Upper lobe of left lung (tissue), 6 donors: ENCODE results near the gene MYO16. TPM values are rescaled to one million over a fixed set of nuclear protein-coding genes. Genes with fewer than 3 reads are reported as not detected.

Source experiments
- ATAC-seq, 2 donors: fragments of 200-7000 bp; cut with Tn5 transposase; one replicate each; pipeline ENCODE4 v1.9.1; 2022; ENCODE audit warnings: mild to moderate bottlenecking in 2 of 2, moderate library complexity in 2 of 2; ENCODE audit not compliant: low FRiP score in 2 of 2
- DNase-seq, 2 donors: peaks; one replicate each; pipeline ENCODE4 v3.0.0-alpha.2; 2019 to 2020
- H3K27ac ChIP-seq, 4 donors: fragments of 200-600 bp; sonication (generic); one replicate each; pipeline ENCODE4 v1.5.1; 2016 to 2019
- H3K27me3 ChIP-seq, 4 donors: fragments of 200-600 bp; sonication (generic); one replicate each; pipeline ENCODE4 v1.5.1; 2017 to 2019
- H3K36me3 ChIP-seq, 4 donors: fragments of 200-600 bp; sonication (generic); one replicate each; pipeline ENCODE4 v1.5.1; 2016 to 2019
- H3K4me1 ChIP-seq, 4 donors: fragments of 200-600 bp; sonication (generic); one replicate each; pipeline ENCODE4 v1.5.1; 2018 to 2019
- H3K4me3 ChIP-seq, 4 donors: fragments of 200-600 bp; sonication (generic); one replicate each; pipeline ENCODE4 v1.5.1; 2017 to 2019; ENCODE audit warnings: mild to moderate bottlenecking in 2 of 4, moderate library complexity in 1 of 4
- H3K9me3 ChIP-seq, 4 donors: fragments of 200-600 bp; sonication (generic); one replicate each; pipeline ENCODE4 v1.5.1; 2018 to 2019
- CTCF ChIP-seq, 6 experiments: fragments of 450-650 bp in 4 of 6; fragments of 200-600 bp in 2 of 6; sonication (generic) in 2 of 6; IDR thresholded peaks; one replicate each; pipeline ENCODE4 v1.5.1; 2016 to 2019; ENCODE audit warnings: antibody characterized with exemption in 6 of 6
- EP300 ChIP-seq, 4 donors: sonication (generic); formaldehyde crosslinking; IDR thresholded peaks; one replicate each; pipeline ENCODE4 v1.5.1; 2017; ENCODE audit warnings: antibody characterized with exemption in 4 of 4, control low read depth in 2 of 4
- POLR2A ChIP-seq, 4 donors: fragments of 450-650 bp; IDR thresholded peaks; one replicate each; pipeline ENCODE4 v1.5.1; 2016 to 2017; ENCODE audit warnings: antibody characterized with exemption in 4 of 4, mild to moderate bottlenecking in 2 of 4
- POLR2AphosphoS5 ChIP-seq, 2 donors: sonication (generic); formaldehyde crosslinking; IDR thresholded peaks; one replicate each; pipeline ENCODE4 v1.5.1; 2017; ENCODE audit warnings: antibody characterized with exemption in 2 of 2
- WGBS, 2 donors: methylation state at CpG; one replicate each; pipeline ENCODE4 v1.1.5; 2017 to 2018; 5-methylcytosine and 5-hydroxymethylcytosine counted together
- total RNA-seq, 6 donors: library from RNA; depleted of rRNA in 4 of 6; stranded (reverse); fragments of >200 nt in 4 of 6; gene quantifications; one replicate each; pipeline versions ENCODE4 v1.1.0 to v1.2.1, GENCODE V29; 2016 to 2021
- donor health status: DM: no; HTN: no; CAD: no; lungs with moderate emphysema.
- donor health status: DM: no; HTN: yes; CAD: no; lungs with severe emphysema.

Gene MYO16
- total RNA-seq, 6 donors from 2014 or later = under 0.01 to 0.55 (median 0.20) TPM; not detected in 1

- Histone ChIP-seq H3K27ac (no peak overlapping the region), H3K4me3 (no peak overlapping the region), H3K4me1 (no peaks in the 10 kb centered on the region), H3K27me3 (no peaks in the 10 kb centered on the region), H3K9me3 (no peaks in the 10 kb centered on the region), H3K36me3 (no peaks in the 10 kb centered on the region)
- no peak for DNase-seq
- TF ChIP-seq POLR2AphosphoS5 (IDR thresholded peaks at IDR 0.05) = no peak
- no peak for TF ChIP-seq POLR2A (IDR thresholded peaks at IDR 0.05)
- TF ChIP-seq EP300 (IDR thresholded peaks at IDR 0.05) = no peak
- no peak for TF ChIP-seq CTCF (IDR thresholded peaks at IDR 0.05)
- WGBS, 2 donors = 88% methylated on average over 3 of the region's 3 CpGs
- ATAC-seq = no peak
Measured at GRCh38 chr13:108615241-108615640, 14.2 kb upstream of the MYO16 start.

- no peak for TF ChIP-seq CTCF (IDR thresholded peaks at IDR 0.05)
- TF ChIP-seq POLR2AphosphoS5 (IDR thresholded peaks at IDR 0.05) = no peak
- no peak for TF ChIP-seq POLR2A (IDR thresholded peaks at IDR 0.05)
- TF ChIP-seq EP300 (IDR thresholded peaks at IDR 0.05) = no peak
- H3K4me1 ChIP-seq = no peaks in the 10 kb centered on the region
- no peaks in the 10 kb centered on the region for H3K9me3 ChIP-seq
- ATAC-seq = no peak
- no peak for DNase-seq
- no peak overlapping the region for H3K4me3 ChIP-seq
- WGBS, 2 donors = 78 to 94% methylated on average over 1 of the region's 1 CpG
- H3K36me3 ChIP-seq = no peaks in the 10 kb centered on the region
- no peaks in the 10 kb centered on the region for H3K27me3 ChIP-seq
- H3K27ac ChIP-seq = no peak overlapping the region
Measured at GRCh38 chr13:108618233-108618632, 11.2 kb upstream of the MYO16 start.

- Histone ChIP-seq H3K9me3 (no peaks in the 10 kb centered on the region), H3K4me1 (no peaks in the 10 kb centered on the region), H3K27me3 (no peaks in the 10 kb centered on the region), H3K4me3 (no peak overlapping the region), H3K36me3 (no peaks in the 10 kb centered on the region), H3K27ac (no peak overlapping the region)
- no peak for ATAC-seq
- TF ChIP-seq POLR2A (IDR thresholded peaks at IDR 0.05) (no peak), POLR2AphosphoS5 (IDR thresholded peaks at IDR 0.05) (no peak), EP300 (IDR thresholded peaks at IDR 0.05) (no peak), CTCF (IDR thresholded peaks at IDR 0.05) (no peak)
- WGBS, 2 donors = 74% methylated on average over 7 of the region's 7 CpGs
- no peak for DNase-seq
Measured at GRCh38 chr13:108621462-108621861, 7.9 kb upstream of the MYO16 start.

DNA sequence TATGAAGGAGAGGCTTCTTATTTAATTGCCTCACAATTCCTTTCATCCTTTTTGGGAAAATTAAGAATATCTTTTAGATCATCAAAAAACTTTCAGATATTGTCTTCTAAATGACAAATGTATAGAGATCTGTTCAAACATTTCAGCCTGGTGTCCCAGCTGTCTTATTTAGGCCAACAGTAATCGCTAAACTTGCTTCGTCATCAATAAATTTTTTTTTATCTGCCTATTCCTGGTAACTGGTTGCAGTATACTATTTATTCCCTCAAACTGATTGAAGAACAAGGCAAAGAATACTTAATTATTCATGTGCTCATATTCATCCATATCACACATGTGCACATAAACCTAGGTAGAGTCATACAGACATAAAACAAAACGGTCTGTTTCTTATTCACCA, 5.3 kb upstream of the MYO16 start:
- DNase-seq (no peak), ATAC-seq (no peak)
- no peaks in the 10 kb centered on the region for H3K9me3 ChIP-seq
- H3K27ac ChIP-seq = no peak overlapping the region
- no peak overlapping the region for H3K4me3 ChIP-seq
- TF ChIP-seq EP300 (IDR thresholded peaks at IDR 0.05) (no peak), CTCF (IDR thresholded peaks at IDR 0.05) (no peak), POLR2AphosphoS5 (IDR thresholded peaks at IDR 0.05) (no peak), POLR2A (IDR thresholded peaks at IDR 0.05) (no peak)
- no peaks in the 10 kb centered on the region for H3K36me3 ChIP-seq
- no peaks in the 10 kb centered on the region for H3K4me1 ChIP-seq
- 79 to 80% methylated on average over 3 of the region's 3 CpGs for WGBS, 2 donors
- H3K27me3 ChIP-seq = no peaks in the 10 kb centered on the region

- DNase-seq (no peak), ATAC-seq (no peak)
- WGBS, 2 donors = 61 to 65% methylated on average over 4 of the region's 4 CpGs
Measured at GRCh38 chr13:108624979-108625378, 4.4 kb upstream of the MYO16 start.

More at GRCh38 chr13:108624979-108625378, 4.4 kb upstream of the MYO16 start:
- no peaks in the 10 kb centered on the region for H3K27me3 ChIP-seq
- H3K36me3 ChIP-seq = no peaks in the 10 kb centered on the region
- no peaks in the 10 kb centered on the region for H3K4me1 ChIP-seq
- TF ChIP-seq POLR2A (IDR thresholded peaks at IDR 0.05) (no peak), POLR2AphosphoS5 (IDR thresholded peaks at IDR 0.05) (no peak), CTCF (IDR thresholded peaks at IDR 0.05) (no peak), EP300 (IDR thresholded peaks at IDR 0.05) (no peak)
- no peak overlapping the region for H3K27ac ChIP-seq
- no peak overlapping the region for H3K4me3 ChIP-seq
- H3K9me3 ChIP-seq = no peaks in the 10 kb centered on the region
